HCT116 (cell line): ENCODE results near the gene WFDC6. TPM values are rescaled to one million over a fixed set of nuclear protein-coding genes. Genes with fewer than 3 reads are reported as not detected.

ENCODE experiments used
- ATAC-seq: fragments of 200-7000 bp; cut with Tn5 transposase; 2 replicates; pipeline ENCODE4 v1.9.1; 2020; ENCODE audit warnings: mild to moderate bottlenecking, moderate library complexity
- BruUV-seq: library from RNA; stranded (reverse); fragments of 400-500 nt; replicated peaks from 2 replicates; lab custom pipeline; 2021; lab: Mats Ljungman, UMichigan
- CTCF ChIA-PET: fragments of 300-600 bp; sonication (Branson Sonifier 250); formaldehyde crosslinking; loops from one replicate; lab custom pipeline; 2021; ENCODE audit warnings: antibody characterized with exemption; lab: Charles Lee
- POLR2A ChIA-PET: fragments of 300-600, 350-600 bp; sonication (Branson Sonifier 250); formaldehyde crosslinking; loops from one replicate; lab custom pipeline; 2021; ENCODE audit warnings: antibody characterized with exemption; lab: Charles Lee
- RAD21 ChIA-PET, 2 experiments: fragments of 300-600 bp; sonication (Branson Sonifier 250); formaldehyde crosslinking; loops; one replicate each; lab custom pipeline; 2023; ENCODE audit warnings: low total read pairs in 2 of 2; ENCODE audit not compliant: uncharacterized antibody in 2 of 2, unreplicated experiment in 2 of 2, low non-redundant PET in 1 of 2; lab: Charles Lee
- DNase-seq: peaks from one replicate; pipeline ENCODE4 v3.0.0-alpha.2; 2010; ENCODE audit warnings: low read depth, low spot score
- H2AFZ ChIP-seq: fragments of 200-600 bp; shearing (Covaris generic), sonication (generic); 2 replicates; pipeline ENCODE4 v1.6.1; 2017; ENCODE audit warnings: low read depth, mixed run types, mixed read lengths, antibody characterized with exemption, low read length; ENCODE audit not compliant: poor library complexity, severe bottlenecking
- H3K27ac ChIP-seq: 2 replicates; pipeline ENCODE4 v1.5.1; 2012; ENCODE audit warnings: low read depth, low read length
- H3K27me3 ChIP-seq: fragments of 200-600 bp; sonication (generic); 2 replicates; pipeline ENCODE4 v1.6.1; 2016; ENCODE audit warnings: mixed run types, low read length, mixed read lengths; ENCODE audit not compliant: insufficient read depth
- H3K36me3 ChIP-seq, 2 experiments: fragments of 200-500 bp in 1 of 2; fragments of 200-600 bp in 1 of 2; sonication (Bioruptor generic) in 1 of 2; sonication (generic) in 1 of 2; 2 replicates each; pipeline versions ENCODE4 v1.5.1 to v1.6.1; 2014 to 2016; ENCODE audit warnings: low read length in 2 of 2, inconsistent platforms in 1 of 2, mixed read lengths in 1 of 2, mixed run types in 1 of 2; ENCODE audit not compliant: insufficient read depth in 2 of 2, control insufficient read depth in 1 of 2
- H3K4me1 ChIP-seq, 2 experiments: fragments of 200-600 bp in 1 of 2; sonication (generic) in 1 of 2; 2 replicates each; pipeline versions ENCODE4 v1.5.1 to v1.6.1; 2012 to 2017; ENCODE audit warnings: low read length in 2 of 2, inconsistent platforms in 1 of 2, mild to moderate bottlenecking in 1 of 2, mixed read lengths in 1 of 2, mixed run types in 1 of 2, moderate library complexity in 1 of 2; ENCODE audit not compliant: insufficient read depth in 2 of 2, control insufficient read depth in 1 of 2
- H3K4me2 ChIP-seq: fragments of 200-600 bp; sonication (generic); 2 replicates; pipeline ENCODE4 v1.6.1; 2017; ENCODE audit warnings: mixed run types, low read length, mixed read lengths
- H3K4me3 ChIP-seq, 2 experiments: fragments of 200-600 bp in 1 of 2; sonication (generic) in 1 of 2; replicated peaks in 1 of 2; 2 replicates each; pipeline ENCODE4 v1.5.1; 2011 to 2016; ENCODE audit warnings: low read length in 2 of 2, control low read depth in 1 of 2, low read depth in 1 of 2, mild to moderate bottlenecking in 1 of 2, mixed read lengths in 1 of 2, mixed run types in 1 of 2
- H3K79me2 ChIP-seq: fragments of 200-600 bp; sonication (generic); 2 replicates; pipeline ENCODE4 v1.6.1; 2017; ENCODE audit warnings: mild to moderate bottlenecking, mixed run types, low read length, moderate library complexity, mixed read lengths; ENCODE audit not compliant: insufficient read depth
- H3K9ac ChIP-seq: fragments of 200-600 bp; sonication (generic); 2 replicates; pipeline ENCODE4 v1.6.1; 2016; ENCODE audit warnings: low read length, mixed read lengths
- H3K9me2 ChIP-seq: fragments of 200-600 bp; sonication (generic), shearing (Covaris generic); 2 replicates; pipeline ENCODE4 v1.6.1; 2017; ENCODE audit warnings: mixed run types, mild to moderate bottlenecking, moderate library complexity; ENCODE audit not compliant: insufficient read depth
- H3K9me3 ChIP-seq, 2 experiments: fragments of 200-500 bp in 1 of 2; fragments of 200-600 bp in 1 of 2; sonication (Bioruptor generic) in 1 of 2; sonication (generic) in 1 of 2; 2 replicates each; pipeline ENCODE4 v1.6.1; 2014 to 2017; ENCODE audit warnings: low read length in 2 of 2, mixed read lengths in 2 of 2, inconsistent platforms in 1 of 2, low read depth in 1 of 2, mild to moderate bottlenecking in 1 of 2, mixed run types in 1 of 2, moderate library complexity in 1 of 2; ENCODE audit not compliant: control insufficient read depth in 1 of 2, insufficient read depth in 1 of 2
- H4K20me1 ChIP-seq: fragments of 200-600 bp; sonication (generic), shearing (Covaris generic); 2 replicates; pipeline ENCODE4 v1.6.1; 2017; ENCODE audit warnings: mixed run types, mild to moderate bottlenecking, moderate library complexity; ENCODE audit not compliant: insufficient read depth
- ATF3 ChIP-seq: IDR thresholded peaks from 2 replicates; pipeline ENCODE4 v1.6.1; 2012
- CBX3 ChIP-seq: IDR thresholded peaks from 2 replicates; pipeline ENCODE4 v1.6.1; 2012; ENCODE audit warnings: low read depth
- CTCF ChIP-seq, 3 experiments: fragments of 200-600 bp in 1 of 3; sonication (generic) in 1 of 3; IDR thresholded peaks in 2 of 3; conservative IDR thresholded peaks in 1 of 3; 2 replicates each; pipeline ENCODE4 v1.5.1; 2012 to 2017; ENCODE audit warnings: low read depth in 2 of 3, low read length in 2 of 3, antibody characterized with exemption in 1 of 3, borderline replicate concordance in 1 of 3, control low read depth in 1 of 3, mild to moderate bottlenecking in 1 of 3, mixed read lengths in 1 of 3, mixed run types in 1 of 3, moderate library complexity in 1 of 3; ENCODE audit not compliant: insufficient read depth in 1 of 3
- EZH2phosphoT487 ChIP-seq: fragments of 200-600 bp; IDR thresholded peaks from 2 replicates; pipeline ENCODE4 v1.6.1; 2018; ENCODE audit warnings: antibody characterized with exemption, borderline replicate concordance
- FOSL1 ChIP-seq: IDR thresholded peaks from 2 replicates; pipeline ENCODE4 v1.6.1; 2012; ENCODE audit warnings: low read depth
- JUND ChIP-seq: IDR thresholded peaks from 2 replicates; pipeline ENCODE4 v1.6.1; 2012
- MAX ChIP-seq: IDR thresholded peaks from 2 replicates; pipeline ENCODE4 v1.6.1; 2012
- POLR2A ChIP-seq: IDR thresholded peaks from 2 replicates; pipeline ENCODE4 v1.7.0; 2011; ENCODE audit warnings: borderline replicate concordance; ENCODE audit not compliant: insufficient read depth, insufficient read length; ENCODE audit errors: extremely low read depth
- POLR2AphosphoS5 ChIP-seq: IDR thresholded peaks from 2 replicates; pipeline ENCODE4 v1.6.1; 2011; ENCODE audit warnings: mild to moderate bottlenecking, low read depth, low read length, moderate library complexity
- RAD21 ChIP-seq: IDR thresholded peaks from 2 replicates; pipeline ENCODE4 v1.6.1; 2012; ENCODE audit warnings: low read depth, mild to moderate bottlenecking
- REST ChIP-seq: IDR thresholded peaks from 2 replicates; pipeline ENCODE4 v1.6.1; 2012; ENCODE audit warnings: low read depth
- SIN3A ChIP-seq: IDR thresholded peaks from 2 replicates; pipeline ENCODE4 v1.6.1; 2012; ENCODE audit warnings: low read depth
- ZFX ChIP-seq: fragments of 450-650 bp; IDR thresholded peaks from 2 replicates; pipeline ENCODE4 v1.6.1; 2017
- ZNF274 ChIP-seq: fragments of 200-500 bp; sonication (Bioruptor generic); IDR thresholded peaks from 2 replicates; pipeline ENCODE4 v1.6.1; 2014; ENCODE audit warnings: mild to moderate bottlenecking, low read depth, low read length, inconsistent platforms
- intact Hi-C: fragments of 100-400 bp; cut with micrococcal nuclease; formaldehyde crosslinking; loops from 2 replicates; pipeline ENCODE4 v1.10.0; 2022
- total RNA-seq: library from RNA; stranded (reverse); gene quantifications from one replicate; pipeline ENCODE4 v1.2.1, GENCODE V29; 2021; ENCODE audit not compliant: unreplicated experiment

WFDC6 gene
- total RNA-seq, 1 experiment from 2014 or later, result not detected

- H3K27me3 ChIP-seq, result peaks cover 65% of the 10 kb centered on the region
- POLR2A ChIA-PET, result no interaction called here
- ATAC-seq (no peak), DNase-seq (no peak)
- no peaks in the 10 kb centered on the region for H3K9me3 ChIP-seq
- no peak overlapping the region for H3K4me2 ChIP-seq
- BruUV-seq, result no TSS peak
- H3K79me2 ChIP-seq, result no peaks in the 10 kb centered on the region
- H3K27ac ChIP-seq, result no peak overlapping the region
- intact Hi-C loops, result no loop called here
- no peak overlapping the region for H2AFZ ChIP-seq
- H3K9me2 ChIP-seq, result no peaks in the 10 kb centered on the region
- H3K4me1 ChIP-seq, result no peaks in the 10 kb centered on the region
- no peaks in the 10 kb centered on the region for H4K20me1 ChIP-seq
- no peaks in the 10 kb centered on the region for H3K36me3 ChIP-seq
- TF ChIP-seq SIN3A (no peak), CTCF (IDR thresholded peaks at IDR 0.05 in 2 of 3, conservative IDR thresholded peaks at IDR 0.05 in 1 of 3; ENCODE audit: borderline replicate concordance in 1 of 3, insufficient read depth in 1 of 3, low read depth in 2 of 3, low read length in 2 of 3) (peak in 2 of 3 experiments; percentile 36 to 42; a peak in 4 of 6 replicates), JUND (no peak), EZH2phosphoT487 (no peak), FOSL1 (no peak), POLR2A (no peak)
- CTCF ChIA-PET, result interaction anchor here (1.2 kb wide), 1 partner anchor 232 kb away, joined by 13 read pairs; no protein-coding TSS in a partner anchor
- RAD21 ChIA-PET, result no interaction called here
- no peak overlapping the region for H3K9ac ChIP-seq
- no peak overlapping the region for H3K4me3 ChIP-seq
Observed at GRCh38 chr20:45538209-45538799, 978 bp downstream of the WFDC6 start.

GRCh38 chr20:45527294-45527693 is 12.0 kb downstream of the WFDC6 start:
- Histone ChIP-seq H3K4me2 (no peak overlapping the region), H3K4me1 (no peaks in the 10 kb centered on the region), H3K79me2 (no peaks in the 10 kb centered on the region), H3K9me2 (no peaks in the 10 kb centered on the region), H4K20me1 (no peaks in the 10 kb centered on the region), H3K36me3 (no peaks in the 10 kb centered on the region), H3K4me3 (no peak overlapping the region), H3K27ac (no peak overlapping the region), H2AFZ (no peak overlapping the region), H3K27me3 (peaks cover 36% of the 10 kb centered on the region), H3K9ac (no peak overlapping the region), H3K9me3 (no peaks in the 10 kb centered on the region)
- TF ChIP-seq ZFX, result no peak
- TF ChIP-seq ATF3, result no peak
- TF ChIP-seq JUND, result no peak
- no peak for TF ChIP-seq REST
- no peak for TF ChIP-seq ZNF274
- no peak for TF ChIP-seq CBX3
- TF ChIP-seq POLR2AphosphoS5, result no peak
- TF ChIP-seq RAD21, result no peak
- TF ChIP-seq MAX, result no peak
- no peak for TF ChIP-seq FOSL1
- TF ChIP-seq EZH2phosphoT487, result no peak
- ATAC-seq (no peak), DNase-seq (no peak)
- POLR2A ChIA-PET, result no interaction called here
- RAD21 ChIA-PET, result no interaction called here
- CTCF ChIA-PET, result no interaction called here
- BruUV-seq, result no TSS peak
- intact Hi-C loops, result no loop called here
